Measurements from ENCODE around the gene SPTBN4.

DNA sequence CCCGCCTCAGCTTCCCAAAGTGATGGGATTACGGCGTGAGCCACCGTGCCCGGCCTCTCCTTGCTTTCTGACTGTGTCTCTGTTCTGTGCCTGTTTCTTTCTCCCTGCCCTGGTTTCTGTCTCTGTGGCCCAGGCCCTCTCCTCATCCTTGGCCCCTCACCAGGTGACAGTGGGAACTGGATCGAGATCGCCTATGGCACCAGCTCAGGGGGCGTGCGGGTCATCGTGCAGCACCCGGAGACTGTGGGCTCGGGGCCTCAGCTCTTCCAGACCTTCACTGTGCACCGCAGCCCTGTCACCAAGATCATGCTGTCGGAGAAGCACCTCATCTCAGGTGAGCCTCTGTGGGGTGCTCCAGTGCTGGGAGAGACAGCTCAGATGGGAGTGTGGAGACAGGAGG, 119.8 kb downstream of the SPTBN4 start:
- TF ChIP-seq, protein P1, sequence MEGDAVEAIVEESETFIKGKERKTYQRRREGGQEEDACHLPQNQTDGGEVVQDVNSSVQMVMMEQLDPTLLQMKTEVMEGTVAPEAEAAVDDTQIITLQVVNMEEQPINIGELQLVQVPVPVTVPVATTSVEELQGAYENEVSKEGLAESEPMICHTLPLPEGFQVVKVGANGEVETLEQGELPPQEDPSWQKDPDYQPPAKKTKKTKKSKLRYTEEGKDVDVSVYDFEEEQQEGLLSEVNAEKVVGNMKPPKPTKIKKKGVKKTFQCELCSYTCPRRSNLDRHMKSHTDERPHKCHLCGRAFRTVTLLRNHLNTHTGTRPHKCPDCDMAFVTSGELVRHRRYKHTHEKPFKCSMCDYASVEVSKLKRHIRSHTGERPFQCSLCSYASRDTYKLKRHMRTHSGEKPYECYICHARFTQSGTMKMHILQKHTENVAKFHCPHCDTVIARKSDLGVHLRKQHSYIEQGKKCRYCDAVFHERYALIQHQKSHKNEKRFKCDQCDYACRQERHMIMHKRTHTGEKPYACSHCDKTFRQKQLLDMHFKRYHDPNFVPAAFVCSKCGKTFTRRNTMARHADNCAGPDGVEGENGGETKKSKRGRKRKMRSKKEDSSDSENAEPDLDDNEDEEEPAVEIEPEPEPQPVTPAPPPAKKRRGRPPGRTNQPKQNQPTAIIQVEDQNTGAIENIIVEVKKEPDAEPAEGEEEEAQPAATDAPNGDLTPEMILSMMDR (IDR thresholded peaks at IDR 0.05; ENCODE audit: low read length), result no peak
- TF ChIP-seq EZH2 (optimal IDR thresholded peaks at IDR 0.05; ENCODE audit: low read depth, low read length), result no peak

Data from MM.1S (cell line).